ENCODE results near the gene ADGRA1.

DNA sequence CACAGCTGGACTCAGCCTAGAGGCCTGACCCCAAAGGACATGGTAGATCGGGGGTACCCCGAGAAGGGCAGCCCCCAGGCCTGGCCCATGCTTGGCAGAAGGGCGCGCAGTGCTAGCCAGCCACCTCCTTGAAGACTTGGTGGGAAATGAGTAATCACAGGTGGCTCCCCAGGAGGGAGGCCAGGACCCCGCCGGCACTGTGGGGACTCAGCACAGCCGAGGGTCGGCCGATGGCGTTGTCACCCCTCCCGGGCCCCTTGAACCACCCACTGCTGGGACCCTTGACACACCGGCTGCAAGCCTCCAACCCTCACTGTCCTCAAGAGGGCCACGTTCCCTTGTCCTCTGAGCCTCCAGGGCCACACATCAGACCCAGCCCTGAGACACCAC, 27.7 kb downstream of the ADGRA1 start:
- TF ChIP-seq, protein P1, sequence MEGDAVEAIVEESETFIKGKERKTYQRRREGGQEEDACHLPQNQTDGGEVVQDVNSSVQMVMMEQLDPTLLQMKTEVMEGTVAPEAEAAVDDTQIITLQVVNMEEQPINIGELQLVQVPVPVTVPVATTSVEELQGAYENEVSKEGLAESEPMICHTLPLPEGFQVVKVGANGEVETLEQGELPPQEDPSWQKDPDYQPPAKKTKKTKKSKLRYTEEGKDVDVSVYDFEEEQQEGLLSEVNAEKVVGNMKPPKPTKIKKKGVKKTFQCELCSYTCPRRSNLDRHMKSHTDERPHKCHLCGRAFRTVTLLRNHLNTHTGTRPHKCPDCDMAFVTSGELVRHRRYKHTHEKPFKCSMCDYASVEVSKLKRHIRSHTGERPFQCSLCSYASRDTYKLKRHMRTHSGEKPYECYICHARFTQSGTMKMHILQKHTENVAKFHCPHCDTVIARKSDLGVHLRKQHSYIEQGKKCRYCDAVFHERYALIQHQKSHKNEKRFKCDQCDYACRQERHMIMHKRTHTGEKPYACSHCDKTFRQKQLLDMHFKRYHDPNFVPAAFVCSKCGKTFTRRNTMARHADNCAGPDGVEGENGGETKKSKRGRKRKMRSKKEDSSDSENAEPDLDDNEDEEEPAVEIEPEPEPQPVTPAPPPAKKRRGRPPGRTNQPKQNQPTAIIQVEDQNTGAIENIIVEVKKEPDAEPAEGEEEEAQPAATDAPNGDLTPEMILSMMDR (IDR thresholded peaks at IDR 0.05): no peak
- TF ChIP-seq POLR2A (IDR thresholded peaks at IDR 0.05): no peak
